Psoas muscle (tissue), 8 donors: Measurements from ENCODE around the gene PLPPR3. TPM values are rescaled to one million over a fixed set of nuclear protein-coding genes. Genes with fewer than 3 reads are reported as not detected.
A peak's percentile ranks its signal among the peaks of the same experiment; 100 is the strongest.
"Not testable (repeated sequence)": the region's sequence is repeated elsewhere in the genome, so short reads cannot be mapped to it uniquely, and the experiment has no call there.

Experiments
- ATAC-seq, 4 donors: fragments of 200-7000 bp; cut with Tn5 transposase; one replicate each; pipeline ENCODE4 v1.9.1; 2020; ENCODE audit warnings: moderate library complexity in 3 of 4, mild to moderate bottlenecking in 2 of 4
- DNase-seq, 2 donors: peaks; one replicate each; pipeline ENCODE4 v3.0.0-alpha.2; 2020
- H3K27ac ChIP-seq: fragments of 200-600 bp; one replicate; pipeline ENCODE4 v1.8.0; 2022
- H3K27me3 ChIP-seq, 3 donors: fragments of 200-600 bp in 1 of 3; one replicate each; pipeline versions ENCODE4 v1.6.1 to v1.8.0; 2013 to 2022; ENCODE audit warnings: low read length in 2 of 3, mild to moderate bottlenecking in 2 of 3, moderate library complexity in 1 of 3; ENCODE audit not compliant: insufficient read depth in 3 of 3
- H3K36me3 ChIP-seq, 2 donors: fragments of 200-600 bp in 1 of 2; one replicate each; pipeline versions ENCODE4 v1.6.1 to v1.8.0; 2013 to 2022; ENCODE audit warnings: low read depth in 1 of 2, mild to moderate bottlenecking in 1 of 2, moderate library complexity in 1 of 2; ENCODE audit not compliant: insufficient read depth in 1 of 2
- H3K4me1 ChIP-seq: fragments of 200-600 bp; one replicate; pipeline ENCODE4 v1.8.0; 2022
- H3K4me3 ChIP-seq: fragments of 200-600 bp; one replicate; pipeline ENCODE4 v1.8.0; 2022; ENCODE audit warnings: mild to moderate bottlenecking
- H3K9me3 ChIP-seq: fragments of 200-600 bp; one replicate; pipeline ENCODE4 v1.8.0; 2022
- CTCF ChIP-seq: fragments of 200-600 bp; IDR thresholded peaks from one replicate; pipeline ENCODE4 v1.8.0; 2022; ENCODE audit warnings: antibody characterized with exemption
- WGBS, 3 donors: extraction: QIAGEN DNeasy Blood & Tissue Kit; methylation state at CpG; one replicate each; pipeline versions ENCODE4 v1.1.6 to v1.1.7; 2013; 5-methylcytosine and 5-hydroxymethylcytosine counted together
- intact Hi-C, 2 donors: fragments of 100-400 bp; cut with DNase I; formaldehyde crosslinking; loops; one replicate each; pipeline versions ENCODE4 v1.11.0 to v1.14.2; 2022
- polyA plus RNA-seq, 3 donors: library from polyadenylated mRNA; stranded (reverse); fragments of 200-250 nt; gene quantifications; one replicate each; pipeline ENCODE4 v1.2.3, GENCODE V29; 2013
- total RNA-seq, 4 donors: library from RNA; stranded (reverse); fragmentation: NEBNext Ultra II Directional in 2 of 4; extraction: Animal tissue kit (Norgen Biotek cat#: 25700) in 2 of 4; gene quantifications; one replicate each; pipeline versions ENCODE4 v1.2.1 to v1.2.4, GENCODE V29; 2021 to 2023
- donor health status: healthy with polysubstance abuse.
- donor health status: DM: no; HTN: no; CAD: no; lungs with moderate emphysema.
- donor health status: Bipolar disorder and iron deficiency.
- donor health status: healthy.
- donor health status: DM: yes; HTN: yes; CAD: no.
- donor health status: DM: no; HTN: no; CAD: no.
- donor health status: DM: no; HTN: no; CAD: no.
- donor health status: DM: yes; HTN: yes; CAD: no.

PLPPR3 gene
- total and polyA plus RNA-seq, 7 donors = not detected

GRCh38 chr19:854549-854948 lies 32.8 kb upstream of the PLPPR3 start:
- H3K4me1 ChIP-seq = peaks cover 8% of the 10 kb centered on the region
- no peaks in the 10 kb centered on the region for H3K36me3 ChIP-seq
- no peak overlapping the region for H3K27ac ChIP-seq
- intact Hi-C loops = loop anchor here in 1 of 2 donors (10.0 kb wide), 1 partner anchor 130 kb away; the partner anchor contains the start of gene WDR18
- no peak overlapping the region for H3K4me3 ChIP-seq
- ATAC-seq = no peak
- H3K27me3 ChIP-seq = peaks cover 0 to 84% (median 11%) of the 10 kb centered on the region in 3 donors
- no peaks in the 10 kb centered on the region for H3K9me3 ChIP-seq
- no peak for TF ChIP-seq CTCF
- no peak for DNase-seq
- WGBS, 3 donors = 69 to 72% (median 70%) methylated on average over 6 of the region's 6 CpGs

- not testable (repeated sequence) for H3K4me3 ChIP-seq, DNase-seq, H3K36me3 ChIP-seq, H3K4me1 ChIP-seq, ATAC-seq, H3K9me3 ChIP-seq, H3K27ac ChIP-seq
- intact Hi-C loops = loop anchor here in 1 of 2 donors (10.0 kb wide), 1 partner anchor 131 kb away; the partner anchor contains the start of gene WDR18
- 73 to 78% (median 77%) methylated on average over 10 to 13 of the region's 17 CpGs for WGBS, 3 donors
- peaks cover 0 to 76% (median 13%) of the 10 kb centered on the region in 3 donors for H3K27me3 ChIP-seq
Measured at GRCh38 chr19:853614-854220, 32.0 kb upstream of the PLPPR3 start.

DNA sequence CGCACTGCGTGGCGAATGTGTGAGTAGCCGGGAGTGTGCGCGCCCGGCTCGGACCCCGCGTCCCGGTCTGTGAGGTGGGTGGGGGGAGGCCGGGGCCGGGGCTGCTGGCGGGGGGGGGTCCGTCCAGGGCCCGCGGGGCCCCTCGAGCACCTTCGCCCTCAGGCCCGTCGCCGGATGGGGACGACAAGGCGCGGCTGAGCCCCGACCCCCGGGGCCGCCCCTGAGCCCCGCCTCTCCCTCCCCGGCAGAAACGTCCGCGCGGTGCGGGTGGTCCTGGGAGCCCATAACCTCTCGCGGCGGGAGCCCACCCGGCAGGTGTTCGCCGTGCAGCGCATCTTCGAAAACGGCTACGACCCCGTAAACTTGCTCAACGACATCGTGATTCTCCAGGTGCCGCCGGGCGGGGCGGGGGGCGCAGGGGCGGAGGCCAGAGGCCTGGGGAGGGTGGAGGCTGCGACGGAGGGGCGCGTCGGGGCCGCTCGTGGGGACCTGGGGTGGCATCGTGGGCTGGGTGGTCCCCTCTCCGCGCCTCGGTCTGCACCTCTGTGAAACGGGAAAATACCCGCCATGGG lies 31.3 kb upstream of the PLPPR3 start:
- intact Hi-C loops = loop anchor here in 1 of 2 donors (10.0 kb wide), 1 partner anchor 132 kb away; the partner anchor contains the start of gene WDR18
- Histone ChIP-seq H3K4me1 (peaks cover 7% of the 10 kb centered on the region), H3K4me3 (no peak overlapping the region), H3K9me3 (no peaks in the 10 kb centered on the region), H3K27me3 (peaks cover 0 to 73% (median 13%) of the 10 kb centered on the region in 3 donors), H3K36me3 (no peaks in the 10 kb centered on the region), H3K27ac (no peak overlapping the region)
- ATAC-seq (no peak), DNase-seq (peak in 1 of 2 donors; percentile 12)
- TF ChIP-seq CTCF = no peak
- 27 to 34% (median 30%) methylated on average over 38 to 67 of the region's 67 CpGs for WGBS, 3 donors

- intact Hi-C loops = loop anchor here in 1 of 2 donors (10.0 kb wide), 1 partner anchor 132 kb away; the partner anchor contains the start of gene WDR18
- DNase-seq (peak; percentile 23 to 53), ATAC-seq (no peak)
- H3K27ac ChIP-seq = no peak within 1 kb of the TSS
- peaks cover 0 to 73% (median 16%) of the 10 kb centered on the region in 3 donors for H3K27me3 ChIP-seq
- no peak for TF ChIP-seq CTCF
- peaks cover 7% of the 10 kb centered on the region for H3K4me1 ChIP-seq
- H3K4me3 ChIP-seq = no peak within 1 kb of the TSS
- H3K9me3 ChIP-seq = no peaks in the 10 kb centered on the region
- no peaks in the 10 kb centered on the region for H3K36me3 ChIP-seq
- WGBS, 3 donors = 58 to 68% (median 62%) methylated on average over 41 to 55 of the region's 55 CpGs
Measured at GRCh38 chr19:852136-853013, 30.6 kb upstream of the PLPPR3 start, which contains the start of gene ELANE. ELANE (plus strand) TSS chr19:852303; CDS start chr19:852329, 26 bp downstream.
